Suppressor macrophage (primary cell): ENCODE results near the gene ZFYVE27.

Experiments used
- DNase-seq, 4 experiments: peaks; one replicate each; pipeline ENCODE4 v3.0.0-alpha.2; 2020 to 2022

Gene ZFYVE27

GRCh38 chr10:97714401-97715258, 22.3 kb upstream of the ZFYVE27 start:
- peak; percentile 71 to 84 (median 78) for DNase-seq

GRCh38 chr10:97715259-97715874, 21.6 kb upstream of the ZFYVE27 start:
- DNase-seq = no peak

DNA sequence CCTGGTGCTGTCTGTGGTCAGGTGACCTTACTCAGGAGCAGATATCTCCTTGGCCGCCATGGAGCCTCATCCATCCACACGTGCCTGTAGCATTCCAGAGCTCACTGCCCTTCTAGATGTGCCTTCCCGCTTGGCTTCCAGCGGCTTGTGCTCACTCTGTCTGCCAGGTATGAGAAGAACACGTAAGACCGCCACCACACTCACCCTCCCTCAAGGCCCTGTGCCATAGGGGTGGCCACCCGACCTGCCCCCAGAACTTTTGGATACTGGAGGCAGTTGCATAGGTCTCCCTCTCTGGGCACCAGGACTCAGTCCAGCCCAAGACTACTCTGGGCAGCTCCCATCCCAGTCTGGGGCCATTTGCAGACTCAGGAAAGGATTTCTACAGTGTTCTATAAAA, 19.3 kb upstream of the ZFYVE27 start:
- no peak for DNase-seq

DNA sequence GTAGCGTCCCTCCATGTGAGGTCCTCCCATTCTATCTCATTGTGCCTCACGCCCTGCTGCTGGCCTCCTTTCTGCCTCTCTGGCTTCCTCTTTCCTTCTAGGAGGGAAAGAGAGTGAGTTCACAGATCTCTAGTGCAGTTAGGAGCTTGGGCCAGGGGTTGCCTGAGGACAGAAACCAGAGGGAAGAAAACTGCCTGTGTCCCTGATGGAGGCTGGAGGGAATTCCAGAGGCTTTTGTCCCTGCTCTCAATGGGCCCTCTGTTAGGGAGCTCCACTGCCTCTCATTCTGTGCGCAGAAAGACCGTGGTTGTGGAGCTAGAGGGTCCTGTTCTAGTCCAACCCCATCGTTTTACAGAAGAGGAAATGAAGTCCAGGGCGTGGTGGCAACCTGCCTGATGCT, 18.8 kb upstream of the ZFYVE27 start:
- DNase-seq = peak; percentile 37 to 63 (median 62)

DNA sequence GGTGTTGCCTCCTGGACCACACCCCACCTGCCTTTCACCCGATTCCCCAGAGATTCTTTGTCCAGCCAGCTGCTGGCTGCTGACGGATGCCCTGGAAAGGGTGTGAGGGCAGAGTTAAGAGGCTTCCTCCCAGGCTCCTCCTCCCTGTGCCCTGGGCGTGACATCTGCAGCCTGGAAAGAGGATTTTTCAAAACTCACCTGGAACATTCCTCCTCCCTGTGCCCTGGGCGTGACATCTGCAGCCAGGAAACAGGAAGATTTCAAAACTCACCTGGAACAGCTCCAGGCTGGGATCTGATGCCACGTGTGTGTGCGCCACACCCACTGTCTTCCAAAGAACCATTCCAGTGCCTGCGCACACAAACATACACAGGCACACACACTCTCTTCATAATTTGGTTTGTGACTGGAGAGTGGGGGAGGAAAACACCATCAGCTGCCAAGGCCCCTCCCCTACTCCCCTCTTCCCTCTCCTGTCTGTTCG, 18.2 kb upstream of the ZFYVE27 start:
- no peak for DNase-seq

GRCh38 chr10:97719602-97720001, 17.3 kb upstream of the ZFYVE27 start:
- DNase-seq = no peak

- no peak for DNase-seq
Measured at GRCh38 chr10:97721871-97722780, 14.8 kb upstream of the ZFYVE27 start.

DNA sequence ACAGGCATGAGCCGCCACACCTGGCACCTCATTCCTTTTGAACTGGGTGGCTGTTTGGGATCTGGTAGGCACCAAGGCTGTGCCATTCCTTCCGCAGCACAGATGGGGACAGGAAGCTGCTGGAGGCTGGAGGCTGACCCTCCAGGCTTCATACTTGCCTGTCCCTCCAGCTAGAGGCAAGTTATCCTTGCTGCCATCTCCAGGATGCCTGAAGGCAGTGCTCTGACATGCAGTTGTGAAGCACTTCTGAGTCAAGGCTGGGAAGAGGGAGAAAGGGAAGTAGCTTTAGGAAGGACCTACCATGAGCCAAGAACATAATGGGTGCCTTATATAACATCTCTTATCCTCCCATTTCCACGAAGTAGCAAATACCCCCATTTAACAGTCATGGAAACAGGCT, 13.9 kb upstream of the ZFYVE27 start:
- peak; percentile 15 to 51 (median 45) for DNase-seq

DNA sequence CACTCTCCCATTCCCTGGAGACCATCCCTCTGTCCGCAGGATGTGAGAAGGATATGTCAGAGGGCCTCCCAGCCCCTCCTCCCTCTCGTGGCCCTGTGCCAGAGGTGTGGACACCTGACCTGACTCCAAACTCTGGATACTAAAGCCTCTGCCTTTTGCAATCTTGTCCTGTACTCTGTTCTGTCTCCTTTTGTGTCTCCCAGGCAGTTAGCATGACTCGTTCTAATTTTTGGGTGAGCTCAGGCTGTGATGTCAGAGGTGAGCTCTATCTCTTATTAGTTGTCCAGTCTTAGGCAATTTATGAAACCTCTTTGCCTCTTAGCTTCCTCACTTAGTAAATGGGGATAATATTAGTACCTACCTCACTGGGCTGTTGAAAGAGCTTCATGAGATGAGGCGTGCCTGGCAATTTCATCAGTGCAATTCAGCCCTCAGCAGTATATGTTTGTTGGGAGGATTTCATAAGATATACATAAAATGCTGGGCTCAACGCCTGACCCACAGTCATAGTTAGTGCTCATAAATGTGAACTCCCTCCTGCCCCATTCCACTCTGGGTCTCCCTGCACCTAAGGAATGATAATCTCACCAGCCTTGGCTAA, 12.5 kb upstream of the ZFYVE27 start:
- DNase-seq = peak; percentile 74 to 94 (median 80)

DNA sequence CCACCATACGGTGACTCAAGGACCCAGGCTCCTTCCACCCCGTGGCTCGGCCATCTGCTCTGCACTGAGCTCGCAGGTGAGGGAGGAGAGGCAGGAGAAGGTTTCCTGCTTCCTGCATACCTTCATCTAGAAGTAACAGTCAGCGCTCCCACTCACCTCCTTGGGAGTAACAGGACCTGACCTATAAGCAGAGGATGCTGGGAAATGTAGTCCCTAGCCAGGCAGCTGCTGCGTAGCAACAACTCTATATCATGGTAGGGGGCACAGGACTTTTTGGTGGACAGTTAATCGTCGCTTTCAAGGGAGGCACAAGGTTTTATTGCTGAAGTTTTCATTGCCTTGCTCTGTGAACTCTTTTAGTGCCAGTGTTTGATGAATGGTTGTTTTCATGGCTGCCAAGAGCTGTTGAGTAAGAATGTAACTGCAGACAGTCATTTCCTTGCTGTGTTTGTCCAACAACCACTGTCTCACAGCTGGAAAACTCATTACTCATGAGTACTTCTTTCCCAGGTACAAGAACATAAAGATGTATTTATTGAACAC, 10.2 kb upstream of the ZFYVE27 start:
- DNase-seq = no peak

- no peak for DNase-seq
Measured at GRCh38 chr10:97729014-97729413, 7.9 kb upstream of the ZFYVE27 start.

DNA sequence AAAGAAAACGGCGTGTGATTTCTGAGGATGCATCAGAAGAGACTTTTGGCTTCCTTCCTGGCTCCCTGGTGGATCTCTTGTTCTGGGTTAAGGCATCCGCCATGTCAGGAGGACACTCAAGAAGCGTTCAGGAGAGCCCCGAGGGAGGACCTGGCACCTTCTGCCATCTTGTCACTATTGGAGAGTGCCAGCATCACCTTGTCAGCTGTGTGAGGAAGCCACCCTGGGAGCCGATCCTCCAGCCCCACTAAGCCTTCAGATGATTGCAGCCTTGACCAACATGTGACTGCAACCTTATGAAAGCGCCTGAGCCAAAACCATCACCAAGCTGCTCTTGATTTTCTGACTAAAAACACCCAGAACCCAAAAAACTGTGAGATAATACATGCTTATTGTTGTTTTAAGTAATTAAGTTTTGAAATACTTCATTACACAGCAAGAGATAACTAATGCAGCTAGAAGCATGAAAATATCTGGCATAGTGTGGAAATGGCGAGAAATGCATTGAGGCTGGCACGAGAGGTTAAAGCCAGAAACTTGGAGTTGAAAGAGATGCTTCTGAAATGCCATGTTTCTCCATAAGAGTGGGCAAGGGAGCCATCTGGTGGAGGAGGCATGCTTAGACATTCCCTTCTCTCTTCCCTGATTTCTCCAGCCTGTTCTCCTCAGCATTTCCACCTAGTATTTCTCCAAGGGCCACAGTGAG, 5.4 kb upstream of the ZFYVE27 start:
- DNase-seq = peak; percentile 82 to 88 (median 84)

GRCh38 chr10:97732052-97732359, 4.9 kb upstream of the ZFYVE27 start:
- DNase-seq = no peak

GRCh38 chr10:97733256-97733655, 3.7 kb upstream of the ZFYVE27 start:
- DNase-seq = no peak

DNA sequence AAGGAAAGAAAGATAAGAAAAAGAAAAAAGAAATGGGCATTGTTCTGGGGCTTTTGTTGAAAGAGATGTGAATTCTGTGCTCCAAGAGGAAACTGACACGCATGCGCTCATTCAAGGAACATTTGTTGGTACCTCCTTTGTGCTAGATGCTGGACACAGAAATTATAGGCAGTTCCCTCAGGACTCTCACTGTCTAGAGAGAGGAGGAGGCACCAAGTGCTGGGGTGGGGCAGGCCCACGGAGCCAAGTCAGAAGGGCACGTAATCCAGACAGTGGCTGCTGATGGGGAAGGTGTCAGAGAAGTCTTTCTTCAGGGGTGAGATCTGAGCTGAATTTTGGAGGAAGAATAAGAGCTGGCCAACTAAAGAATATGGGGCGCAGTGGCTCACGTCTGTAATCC, 2.9 kb upstream of the ZFYVE27 start:
- no peak for DNase-seq

GRCh38 chr10:97736403-97736901, 476 bp upstream of the ZFYVE27 start:
- no peak for DNase-seq

DNA sequence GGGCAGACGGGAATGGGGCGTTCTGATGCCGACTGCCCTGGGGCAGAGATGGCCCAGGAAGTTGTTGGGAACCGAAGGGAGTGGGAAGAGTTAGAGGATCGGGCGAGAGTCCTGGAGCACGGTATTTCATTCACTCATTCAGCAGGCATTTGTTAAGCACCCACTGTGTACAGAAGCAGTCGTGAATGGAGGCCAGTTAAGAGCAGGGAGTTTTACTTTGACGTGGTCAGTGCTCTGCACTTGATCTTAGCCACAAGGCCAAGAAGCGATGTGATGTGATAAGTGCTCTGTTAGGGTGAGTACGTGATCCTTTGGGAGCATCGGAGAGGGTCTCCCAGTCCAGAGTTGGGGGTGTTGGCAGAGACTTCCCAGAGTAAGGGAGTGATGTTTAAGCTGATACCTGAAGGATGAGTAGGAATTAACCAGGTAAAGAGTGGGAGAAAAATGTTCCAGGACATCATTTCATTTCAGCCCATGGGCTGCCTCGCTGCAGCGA, 890 bp downstream of the ZFYVE27 start:
- DNase-seq = no peak

DNA sequence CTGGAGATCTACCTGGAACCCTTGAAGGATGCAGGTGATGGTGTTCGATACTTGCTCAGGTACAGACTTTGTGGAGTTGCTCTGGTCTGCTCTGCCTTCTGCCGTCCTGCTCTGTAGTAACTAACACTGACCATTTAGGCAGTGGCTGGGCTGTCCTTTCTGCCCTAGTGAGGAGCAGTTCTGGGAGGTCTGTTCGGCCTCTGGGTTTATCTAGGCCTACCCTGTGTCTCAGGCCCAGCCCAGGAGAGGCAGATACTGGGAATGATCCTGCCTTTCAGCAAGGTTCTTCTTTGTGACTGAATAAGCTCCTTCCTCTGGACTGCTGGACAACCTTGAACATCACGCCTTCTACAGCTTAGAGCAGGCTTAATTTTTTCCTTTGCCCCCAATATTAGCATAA, 1.7 kb downstream of the ZFYVE27 start:
- DNase-seq = no peak

DNA sequence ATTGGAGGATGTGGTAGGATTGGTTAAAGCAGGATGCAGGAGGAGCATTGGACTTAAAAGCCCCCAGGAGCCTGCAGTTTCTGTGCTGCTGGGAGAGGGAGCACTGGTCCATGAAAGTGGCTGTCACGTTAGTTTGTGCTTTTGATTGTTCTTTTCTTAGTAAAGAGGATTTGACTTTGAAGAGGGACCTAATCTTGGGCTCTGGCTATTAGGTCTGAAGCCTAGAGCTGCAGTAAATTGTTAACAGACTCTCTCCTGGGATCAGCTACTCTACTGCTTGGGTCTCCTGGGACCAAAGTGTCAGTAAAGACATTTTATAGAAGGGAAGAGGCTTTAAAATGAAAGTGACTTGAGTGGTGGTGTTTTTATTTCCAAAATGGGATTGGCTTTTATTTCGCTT, 3.7 kb downstream of the ZFYVE27 start:
- DNase-seq = no peak

DNA sequence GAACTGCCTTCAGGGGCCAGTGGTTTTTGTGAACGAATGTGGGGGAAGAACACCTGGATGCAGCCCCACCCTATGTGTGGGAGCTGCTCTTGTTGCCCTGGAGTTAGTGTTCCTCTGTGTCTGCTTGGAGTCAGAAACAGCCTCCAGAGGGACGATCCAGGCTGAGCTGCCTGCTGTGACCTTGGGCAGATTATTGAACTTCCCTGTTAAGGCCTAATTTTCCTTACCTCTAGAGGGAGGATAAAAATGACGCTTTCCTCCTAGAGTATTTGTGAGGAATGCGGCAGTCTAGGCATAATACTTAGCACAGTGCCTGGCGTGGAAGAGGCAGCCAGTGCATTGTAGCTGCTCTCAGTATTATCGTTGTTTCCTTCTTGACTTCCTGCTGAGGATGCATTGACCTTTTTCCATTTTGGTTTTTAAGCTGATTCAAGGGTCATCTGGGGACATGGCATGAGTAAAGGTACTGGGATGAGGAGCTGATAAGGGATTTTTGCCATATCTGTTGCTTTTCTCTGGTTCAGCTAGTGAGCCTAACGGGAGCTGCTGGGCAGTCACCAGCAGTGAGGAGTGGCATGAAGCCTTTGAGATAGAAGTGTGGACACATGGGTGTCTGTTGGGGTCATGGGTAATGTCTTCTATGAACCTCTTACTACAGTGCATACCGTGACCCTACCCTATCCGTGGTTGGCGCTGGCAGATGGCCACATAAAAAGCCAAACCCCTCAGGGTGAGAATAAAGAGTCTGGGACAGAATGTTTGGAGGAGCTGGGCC, 6.4 kb downstream of the ZFYVE27 start:
- DNase-seq = no peak
